AG10803 (cell line): Measurements from ENCODE around the gene GNPTAB.

Experiments used
- DNase-seq: peaks from one replicate; pipeline ENCODE4 v3.0.0; 2010; ENCODE audit warnings: low read depth
- H3K4me3 ChIP-seq: 2 replicates; pipeline ENCODE4 v1.5.1; 2011; ENCODE audit warnings: mild to moderate bottlenecking, low read length, control low read depth
- TF ChIP-seq, protein P1 (sequence below): conservative IDR thresholded peaks from 2 replicates; pipeline ENCODE4 v1.5.1; 2011; ENCODE audit warnings: mild to moderate bottlenecking, low read length, control low read depth, inconsistent platforms

GNPTAB gene

DNA sequence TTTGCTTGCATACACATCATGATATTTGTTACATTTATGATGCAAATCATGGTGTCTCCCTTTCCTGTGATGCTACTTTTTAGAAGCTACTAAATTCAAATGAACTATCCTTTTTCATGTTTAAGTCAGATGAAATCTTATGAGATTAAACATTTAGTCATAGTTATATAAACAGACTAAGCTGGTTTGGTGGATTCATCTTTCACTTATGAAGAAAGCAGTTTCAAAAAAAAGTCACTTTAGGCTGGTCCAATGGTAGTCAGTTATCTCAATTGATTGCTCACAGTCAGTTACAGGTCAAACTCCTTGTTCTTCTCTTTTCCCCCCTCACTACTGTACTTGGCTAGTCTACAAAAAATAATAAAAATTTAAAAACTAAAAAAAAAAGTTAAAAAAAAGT is 111.2 kb downstream of the GNPTAB start:
- TF ChIP-seq, protein P1, sequence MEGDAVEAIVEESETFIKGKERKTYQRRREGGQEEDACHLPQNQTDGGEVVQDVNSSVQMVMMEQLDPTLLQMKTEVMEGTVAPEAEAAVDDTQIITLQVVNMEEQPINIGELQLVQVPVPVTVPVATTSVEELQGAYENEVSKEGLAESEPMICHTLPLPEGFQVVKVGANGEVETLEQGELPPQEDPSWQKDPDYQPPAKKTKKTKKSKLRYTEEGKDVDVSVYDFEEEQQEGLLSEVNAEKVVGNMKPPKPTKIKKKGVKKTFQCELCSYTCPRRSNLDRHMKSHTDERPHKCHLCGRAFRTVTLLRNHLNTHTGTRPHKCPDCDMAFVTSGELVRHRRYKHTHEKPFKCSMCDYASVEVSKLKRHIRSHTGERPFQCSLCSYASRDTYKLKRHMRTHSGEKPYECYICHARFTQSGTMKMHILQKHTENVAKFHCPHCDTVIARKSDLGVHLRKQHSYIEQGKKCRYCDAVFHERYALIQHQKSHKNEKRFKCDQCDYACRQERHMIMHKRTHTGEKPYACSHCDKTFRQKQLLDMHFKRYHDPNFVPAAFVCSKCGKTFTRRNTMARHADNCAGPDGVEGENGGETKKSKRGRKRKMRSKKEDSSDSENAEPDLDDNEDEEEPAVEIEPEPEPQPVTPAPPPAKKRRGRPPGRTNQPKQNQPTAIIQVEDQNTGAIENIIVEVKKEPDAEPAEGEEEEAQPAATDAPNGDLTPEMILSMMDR, result no peak
- no peak for DNase-seq
- H3K4me3 ChIP-seq, result no peak overlapping the region

DNA sequence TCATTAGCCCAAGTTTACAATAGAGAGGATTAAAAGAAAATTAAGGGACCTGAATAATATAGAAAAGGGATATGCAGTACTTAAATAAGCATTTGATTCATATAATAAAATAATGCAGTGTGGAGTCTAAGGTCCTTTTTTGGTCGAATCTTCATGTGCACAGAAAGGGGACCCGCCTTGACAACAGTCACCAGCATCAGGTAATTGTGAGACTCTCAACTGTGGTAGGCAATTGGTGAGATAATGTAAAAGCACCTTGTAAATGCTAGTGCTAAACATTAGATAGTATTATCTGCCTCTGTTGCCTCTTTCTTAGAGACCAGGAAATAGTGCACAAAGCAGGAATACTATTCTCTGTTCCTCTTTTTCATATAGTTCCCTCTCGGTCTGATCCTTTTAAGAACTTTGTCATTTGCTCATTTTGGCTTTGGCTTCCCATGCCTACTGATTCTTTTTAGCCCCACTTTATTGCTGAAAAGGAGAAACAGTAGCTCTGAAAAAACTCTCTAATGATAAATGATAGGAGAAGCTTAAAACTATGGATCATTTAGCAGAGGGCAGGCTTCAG is 115.8 kb downstream of the GNPTAB start:
- DNase-seq, result no peak
- no peak overlapping the region for H3K4me3 ChIP-seq
- TF ChIP-seq, protein P1, result no peak

DNA sequence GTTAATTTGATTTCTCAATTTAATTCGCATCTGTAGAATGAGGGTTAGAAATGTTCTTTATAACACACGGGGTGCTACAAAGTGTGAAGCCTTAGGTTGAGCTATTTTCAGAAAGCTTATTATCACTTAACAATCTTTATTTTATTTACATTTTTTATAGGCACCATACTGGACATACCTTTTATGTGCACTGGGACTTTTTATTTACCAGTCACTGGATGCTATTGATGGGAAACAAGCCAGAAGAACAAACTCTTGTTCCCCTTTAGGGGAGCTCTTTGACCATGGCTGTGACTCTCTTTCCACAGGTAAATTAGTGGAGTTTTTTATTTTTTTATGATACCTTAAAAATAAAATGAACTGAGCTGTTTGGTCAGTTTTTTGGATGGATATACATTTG is 116.8 kb downstream of the GNPTAB start:
- DNase-seq, result no peak
- no peak overlapping the region for H3K4me3 ChIP-seq
- TF ChIP-seq, protein P1, result no peak

DNA sequence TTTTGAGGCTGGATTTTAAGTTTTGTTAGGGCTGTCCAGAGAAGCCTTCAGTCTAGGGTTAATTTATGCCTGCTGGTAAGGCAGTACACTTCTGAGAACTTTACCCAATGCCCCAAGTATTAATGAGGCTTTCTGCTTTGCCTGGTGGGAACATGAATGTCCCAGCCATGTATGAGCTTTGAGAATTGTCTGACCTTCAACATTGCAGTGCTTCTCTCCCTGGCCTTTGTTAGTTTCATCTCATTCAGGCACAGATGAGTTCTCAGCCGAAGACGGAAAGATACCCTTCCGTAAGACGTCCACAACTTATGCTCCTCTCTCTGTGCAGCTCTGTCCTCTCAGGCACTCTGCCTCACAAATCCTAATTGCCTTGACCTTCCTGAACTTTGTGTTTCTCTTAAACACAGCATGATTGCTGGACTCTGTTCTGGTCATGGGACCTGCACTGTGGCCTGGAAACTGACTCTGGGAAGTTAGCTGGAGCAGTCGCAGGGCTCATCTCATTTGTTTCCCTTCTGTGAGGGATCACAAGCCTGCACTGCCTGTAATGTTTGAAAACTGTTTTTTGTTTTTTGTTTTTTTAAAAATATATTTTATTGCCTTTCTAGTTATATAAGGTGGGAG is 117.6 kb downstream of the GNPTAB start:
- no peak overlapping the region for H3K4me3 ChIP-seq
- TF ChIP-seq, protein P1, result no peak
- no peak for DNase-seq

DNA sequence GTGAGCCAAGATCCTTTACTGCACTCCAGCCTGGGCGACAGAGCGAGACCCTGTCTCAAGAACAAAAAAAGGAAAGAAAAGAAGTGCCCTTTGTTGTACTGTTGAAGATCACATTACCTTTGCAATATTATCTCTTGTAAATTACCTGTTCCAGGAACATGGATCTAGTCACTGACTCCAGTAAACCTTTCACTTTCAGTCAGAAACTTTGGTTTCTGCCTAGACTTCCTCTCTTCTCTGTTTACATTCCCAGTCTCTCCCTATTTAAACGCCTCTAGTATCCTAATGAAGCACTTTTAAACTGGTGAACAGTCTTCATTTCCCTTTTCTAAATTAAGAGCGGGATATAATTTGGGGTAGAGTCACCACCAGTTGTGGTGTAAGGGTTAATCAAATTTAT is 120.5 kb downstream of the GNPTAB start:
- TF ChIP-seq, protein P1, result no peak
- H3K4me3 ChIP-seq, result no peak overlapping the region
- no peak for DNase-seq

DNA sequence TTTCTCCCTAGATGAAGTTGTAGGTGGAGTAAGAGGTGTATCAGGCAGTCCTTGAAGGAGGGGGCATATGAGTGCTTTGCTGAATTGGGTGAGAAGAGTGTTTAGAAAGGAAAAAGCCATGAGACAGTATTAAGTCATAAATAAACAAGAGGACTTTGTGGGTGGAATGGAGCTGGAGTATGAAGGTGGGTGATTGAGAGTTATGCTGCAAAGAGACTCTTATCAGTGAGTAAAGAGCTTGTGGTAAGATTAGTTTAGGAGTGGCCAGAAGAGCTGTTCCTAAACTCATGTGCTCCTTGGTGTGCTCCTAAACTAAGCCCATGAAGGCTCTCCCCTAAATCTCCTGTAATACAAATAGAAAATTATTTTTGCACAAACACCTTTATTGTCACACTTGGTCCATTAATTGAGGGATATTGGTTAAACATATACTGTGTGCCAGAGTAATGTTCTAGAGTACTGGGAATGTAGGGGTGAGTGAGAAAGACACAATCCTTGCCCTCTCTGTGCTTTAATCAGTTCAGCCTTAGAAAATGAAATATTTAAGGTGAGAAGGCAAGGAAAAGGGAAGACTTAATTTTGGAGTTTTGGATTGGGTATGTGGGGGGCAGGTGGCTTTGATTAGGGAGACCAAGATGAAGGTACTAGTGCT is 123.5 kb downstream of the GNPTAB start:
- TF ChIP-seq, protein P1, result no peak
- no peak overlapping the region for H3K4me3 ChIP-seq
- no peak for DNase-seq

DNA sequence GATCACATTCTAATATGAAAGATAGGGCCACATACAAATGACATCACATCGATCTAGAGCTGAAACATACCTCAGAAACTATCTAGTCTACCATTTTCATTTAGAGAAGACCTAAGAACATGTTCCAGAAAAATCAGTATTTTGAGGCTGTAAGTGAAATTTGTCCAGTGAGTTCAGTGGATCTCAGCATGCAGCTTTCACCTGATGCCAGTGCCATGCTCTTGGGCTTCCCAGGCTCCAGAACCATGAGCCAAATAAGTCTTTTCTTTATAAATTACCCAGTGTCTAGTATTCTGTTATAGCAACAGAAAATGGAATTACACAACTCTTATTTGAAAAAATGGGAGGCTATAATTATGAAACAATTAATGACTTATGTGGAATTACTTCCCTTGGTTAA is 124.4 kb downstream of the GNPTAB start:
- TF ChIP-seq, protein P1, result no peak
- no peak for DNase-seq
- H3K4me3 ChIP-seq, result no peak overlapping the region
